GM18507 (cell line): ENCODE data around the gene LRMDA.

Experiments used
- DNase-seq: peaks from one replicate; pipeline ENCODE4 v3.0.0; 2011; ENCODE audit warnings: low read depth; ENCODE audit not compliant: insufficient read length; ENCODE audit errors: extremely low spot score
- FAIRE-seq: peaks from 2 replicates; lab custom pipeline; 2011; peaks lifted over from hg19 to GRCh38; lab: Jason Lieb, UNC

Gene LRMDA

GRCh38 chr10:75441196-75441595 is 9.8 kb downstream of the LRMDA start:
- DNase-seq: no peak

GRCh38 chr10:75441682-75442081 is 10.3 kb downstream of the LRMDA start:
- FAIRE-seq (no peak), DNase-seq (no peak)

More at GRCh38 chr10:75441196-75441595, 9.8 kb downstream of the LRMDA start:
- no peak for FAIRE-seq

GRCh38 chr10:75443362-75443761 is 11.9 kb downstream of the LRMDA start:
- DNase-seq: no peak
- FAIRE-seq: no peak

- FAIRE-seq: no peak
- no peak for DNase-seq
These were observed 13.5 kb downstream of the LRMDA start for GRCh38 chr10:75444781-75445386.

GRCh38 chr10:75446508-75446907 is 15.1 kb downstream of the LRMDA start:
- FAIRE-seq: no peak
- no peak for DNase-seq

- DNase-seq (no peak), FAIRE-seq (no peak)
These were observed 16.7 kb downstream of the LRMDA start for GRCh38 chr10:75448166-75448565.

GRCh38 chr10:75449382-75450074 is 18.1 kb downstream of the LRMDA start:
- no peak for DNase-seq
- FAIRE-seq: no peak

GRCh38 chr10:75450075-75450445 is 18.6 kb downstream of the LRMDA start:
- DNase-seq: no peak
- FAIRE-seq: no peak

GRCh38 chr10:75450644-75451640 is 19.5 kb downstream of the LRMDA start:
- FAIRE-seq: no peak

GRCh38 chr10:75451831-75452230 is 20.4 kb downstream of the LRMDA start:
- no peak for FAIRE-seq
- no peak for DNase-seq

More at GRCh38 chr10:75450644-75451640, 19.5 kb downstream of the LRMDA start:
- DNase-seq: no peak

- FAIRE-seq: no peak
- no peak for DNase-seq
These were observed 21.6 kb downstream of the LRMDA start for GRCh38 chr10:75452997-75453396.

GRCh38 chr10:75456122-75456521 is 24.7 kb downstream of the LRMDA start:
- DNase-seq: no peak
- no peak for FAIRE-seq

GRCh38 chr10:75460059-75460458 is 28.6 kb downstream of the LRMDA start:
- no peak for DNase-seq
- FAIRE-seq: no peak

- FAIRE-seq (no peak), DNase-seq (no peak)
These were observed 30.5 kb downstream of the LRMDA start for GRCh38 chr10:75461672-75462649.

GRCh38 chr10:75462865-75463264 is 31.4 kb downstream of the LRMDA start:
- FAIRE-seq: no peak
- DNase-seq: no peak

- no peak for FAIRE-seq
- no peak for DNase-seq
These were observed 33.3 kb downstream of the LRMDA start for GRCh38 chr10:75464478-75465449.

- FAIRE-seq: no peak
- no peak for DNase-seq
These were observed 34.0 kb downstream of the LRMDA start for GRCh38 chr10:75465450-75465827.

- no peak for DNase-seq
- FAIRE-seq: no peak
These were observed 34.6 kb downstream of the LRMDA start for GRCh38 chr10:75466001-75466400.
